Measurements from ENCODE around the gene RUNX1.

Gene RUNX1

DNA sequence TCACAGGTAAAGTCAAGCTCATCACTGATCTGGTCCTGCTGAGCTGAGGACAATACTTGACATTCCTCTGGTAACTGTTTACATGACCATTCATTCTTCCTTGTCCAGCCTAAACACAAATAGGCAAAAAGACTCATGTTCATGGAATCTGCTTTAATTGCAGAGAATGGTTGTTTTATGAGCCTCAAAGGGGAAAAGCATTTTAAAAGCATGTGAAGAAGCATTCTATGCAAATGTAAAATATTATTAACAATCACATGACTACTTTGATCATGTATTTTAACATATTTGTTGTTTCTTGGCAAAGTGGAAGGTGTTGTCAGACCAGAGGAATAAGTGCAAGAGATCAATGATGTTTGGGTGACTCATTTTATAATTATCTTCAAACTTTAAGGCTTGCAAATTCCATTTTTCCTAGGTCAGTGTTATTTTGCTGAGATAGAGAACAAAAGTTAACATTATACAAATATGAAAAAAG lies 133.7 kb downstream of the RUNX1 start:
- no peak for DNase-seq

GRCh38 chr21:34914239-34914638 lies 134.9 kb downstream of the RUNX1 start:
- DNase-seq, result no peak

- no peak for DNase-seq
Observed at GRCh38 chr21:34913811-34914210, 135.3 kb downstream of the RUNX1 start.

DNA sequence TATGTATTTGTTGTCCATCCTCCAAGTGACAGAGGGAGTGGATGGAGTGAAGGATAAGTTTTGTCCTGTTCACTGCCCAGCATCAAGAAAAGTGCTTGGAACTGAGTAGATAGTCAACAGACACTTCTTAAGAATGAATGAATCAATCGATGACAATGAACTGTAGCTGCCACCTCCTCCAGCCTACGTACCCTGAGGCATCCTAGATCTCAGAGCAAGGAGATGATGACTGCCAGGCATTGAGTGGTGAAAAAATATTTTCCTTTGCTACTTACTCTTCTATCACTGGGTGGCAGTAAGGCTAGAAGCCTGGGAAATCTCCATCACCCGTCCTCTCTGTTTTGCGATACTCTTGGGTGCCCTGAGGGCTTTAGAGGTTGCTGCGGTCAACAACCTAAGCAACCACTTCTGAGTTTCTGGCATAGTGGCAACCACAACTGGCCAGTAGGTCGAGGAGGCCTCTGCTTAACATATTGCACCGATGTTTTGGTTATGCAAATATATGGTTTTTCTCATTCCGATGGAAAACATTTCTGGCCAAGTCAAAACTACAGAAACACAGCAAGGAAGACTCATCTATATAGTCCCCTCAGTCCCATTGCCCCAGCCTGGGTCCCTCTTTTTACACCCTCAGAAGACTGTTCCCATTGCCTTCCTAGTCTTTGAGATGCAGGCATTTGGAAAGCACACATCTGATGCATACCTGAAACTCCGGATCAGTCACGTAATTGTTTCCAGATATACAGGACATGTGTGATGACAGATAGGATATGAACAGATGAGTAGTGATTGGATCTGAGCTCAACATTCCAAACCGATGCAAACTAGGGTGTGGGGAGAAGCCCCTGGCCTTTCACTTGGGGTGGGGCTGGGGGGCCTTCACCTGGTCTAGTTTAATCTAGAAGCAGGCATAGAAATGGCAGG lies 136.8 kb downstream of the RUNX1 start:
- no peak for DNase-seq

- no peak for DNase-seq
Observed at GRCh38 chr21:34911360-34911759, 137.7 kb downstream of the RUNX1 start.

DNA sequence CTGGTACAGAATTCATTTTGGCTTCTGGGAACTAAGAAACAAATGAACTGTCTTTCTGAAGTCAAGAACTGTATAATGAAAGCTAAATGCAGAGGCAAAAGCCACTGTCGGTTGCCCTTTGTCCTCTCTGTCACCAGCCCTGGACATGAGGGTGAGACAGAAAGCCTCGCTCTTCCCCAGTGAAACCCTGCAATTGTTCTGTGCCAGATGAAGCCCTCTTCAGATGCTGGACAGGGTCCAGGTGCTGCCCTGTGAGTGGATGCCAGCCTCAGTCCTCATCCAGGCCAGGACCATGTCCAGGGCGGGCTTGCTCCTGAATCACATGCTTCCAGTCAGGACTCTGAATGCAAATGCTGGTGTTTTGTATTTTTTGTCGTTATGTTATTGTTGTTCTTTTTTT lies 138.7 kb downstream of the RUNX1 start:
- no peak for DNase-seq

GRCh38 chr21:34909492-34910292 lies 139.4 kb downstream of the RUNX1 start:
- no peak for DNase-seq

DNA sequence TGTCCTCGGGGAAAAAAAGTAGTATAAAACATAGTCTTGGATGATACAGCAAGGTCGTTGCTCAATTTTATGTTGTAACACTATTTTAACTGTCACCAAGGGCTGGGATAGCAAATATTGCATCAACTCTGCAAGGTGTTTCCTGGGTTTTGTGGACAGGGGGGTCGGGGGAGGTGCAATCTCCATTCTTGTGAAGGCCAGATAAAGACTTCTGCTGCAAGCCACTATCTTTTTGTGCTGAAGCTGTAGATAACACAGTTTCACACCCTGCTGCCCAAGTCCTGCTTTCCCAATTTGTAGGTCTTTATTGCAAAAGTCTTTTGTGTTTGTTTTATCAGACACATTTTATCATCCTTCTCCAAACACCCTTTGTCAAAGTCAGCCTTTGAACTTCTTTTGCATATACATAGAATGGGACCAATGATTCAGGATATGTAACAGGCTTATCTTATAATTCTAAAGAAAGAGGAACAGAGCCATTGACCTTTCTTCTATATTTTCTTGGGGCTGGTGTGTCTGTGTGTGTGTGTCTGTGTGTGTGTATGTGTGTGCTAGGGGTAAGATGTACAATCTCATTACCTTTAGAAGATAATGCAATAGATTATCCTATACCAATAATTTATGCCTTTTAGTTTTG lies 140.6 kb downstream of the RUNX1 start:
- DNase-seq, result no peak

DNA sequence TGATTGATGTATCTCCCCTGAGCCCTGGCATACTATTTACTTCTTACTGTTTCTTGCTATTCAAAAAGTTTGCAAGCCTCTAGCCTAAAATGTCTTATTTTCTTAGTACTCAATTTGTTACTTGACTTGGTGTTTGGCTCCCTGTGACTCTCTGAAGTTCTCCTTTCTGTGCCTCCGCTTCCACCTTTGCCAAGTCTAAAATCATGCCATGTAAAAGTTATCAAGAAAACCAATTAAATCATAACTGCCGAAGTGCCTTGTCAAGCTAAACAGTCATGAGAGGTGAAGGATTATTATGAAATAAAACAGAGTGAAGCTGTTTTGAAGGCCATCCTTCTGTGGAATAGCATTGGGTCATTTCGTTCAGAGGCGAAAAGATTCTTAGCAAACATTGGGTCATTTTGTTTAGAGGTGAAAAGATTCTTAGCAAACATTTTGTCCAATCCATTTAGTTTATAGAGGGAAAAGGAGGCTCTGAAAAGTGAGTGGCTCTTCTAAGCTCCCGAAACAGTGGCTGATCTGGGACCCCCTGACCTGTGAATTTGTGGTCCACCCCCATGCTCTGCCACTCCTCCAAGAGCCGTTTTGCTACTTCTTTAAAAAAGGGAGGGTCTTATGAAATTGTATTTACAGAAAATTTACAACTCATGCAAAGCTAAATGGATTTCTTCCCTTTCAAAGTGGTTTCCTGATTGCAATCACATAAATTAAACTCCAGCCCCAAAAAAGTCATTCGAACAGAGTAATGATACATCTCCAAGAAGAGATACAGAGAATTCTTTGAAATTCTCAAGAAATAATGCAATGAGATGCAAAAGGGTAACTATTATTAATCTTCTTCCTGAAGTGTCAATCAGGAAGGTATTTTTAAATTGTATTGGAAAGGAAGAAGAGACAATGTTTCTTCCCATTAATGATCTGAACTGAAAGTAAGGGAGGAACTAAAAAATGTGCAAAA lies 141.4 kb downstream of the RUNX1 start:
- no peak for DNase-seq

DNA sequence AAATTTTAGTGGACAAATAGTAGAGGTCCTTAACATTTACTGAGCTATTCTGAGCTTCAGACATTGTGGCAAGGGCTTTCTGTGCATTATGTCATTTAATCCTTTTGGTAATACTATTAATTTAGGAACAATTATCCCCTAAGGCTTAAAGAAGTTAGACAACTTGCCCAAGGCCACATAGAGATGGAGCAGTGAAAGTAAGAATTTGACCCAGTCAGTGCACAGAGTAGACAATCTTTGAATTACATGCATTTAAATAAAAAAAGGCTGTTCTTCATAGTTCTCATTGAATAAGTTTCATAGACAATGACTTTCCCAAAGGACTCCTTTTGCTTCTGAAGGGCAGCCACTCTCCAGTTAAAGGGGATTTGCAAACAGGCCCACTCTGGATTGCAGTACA lies 142.7 kb downstream of the RUNX1 start:
- peak; percentile 46 for DNase-seq

DNA sequence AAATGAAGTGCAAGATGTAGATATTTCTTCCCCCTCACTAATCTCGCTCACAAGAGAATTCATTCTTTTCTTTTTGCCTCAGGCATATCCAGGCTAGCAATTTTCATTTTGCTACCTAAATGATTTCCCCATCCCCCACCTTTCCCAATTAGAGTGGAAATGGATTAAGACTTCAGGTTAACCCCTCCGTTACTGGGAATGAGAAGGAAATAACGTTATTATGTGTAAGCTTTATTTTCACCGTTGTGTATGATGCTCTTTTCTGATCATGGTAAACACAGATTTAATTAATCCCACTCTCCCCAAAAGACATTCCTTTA lies 143.9 kb downstream of the RUNX1 start:
- DNase-seq, result no peak

DNA sequence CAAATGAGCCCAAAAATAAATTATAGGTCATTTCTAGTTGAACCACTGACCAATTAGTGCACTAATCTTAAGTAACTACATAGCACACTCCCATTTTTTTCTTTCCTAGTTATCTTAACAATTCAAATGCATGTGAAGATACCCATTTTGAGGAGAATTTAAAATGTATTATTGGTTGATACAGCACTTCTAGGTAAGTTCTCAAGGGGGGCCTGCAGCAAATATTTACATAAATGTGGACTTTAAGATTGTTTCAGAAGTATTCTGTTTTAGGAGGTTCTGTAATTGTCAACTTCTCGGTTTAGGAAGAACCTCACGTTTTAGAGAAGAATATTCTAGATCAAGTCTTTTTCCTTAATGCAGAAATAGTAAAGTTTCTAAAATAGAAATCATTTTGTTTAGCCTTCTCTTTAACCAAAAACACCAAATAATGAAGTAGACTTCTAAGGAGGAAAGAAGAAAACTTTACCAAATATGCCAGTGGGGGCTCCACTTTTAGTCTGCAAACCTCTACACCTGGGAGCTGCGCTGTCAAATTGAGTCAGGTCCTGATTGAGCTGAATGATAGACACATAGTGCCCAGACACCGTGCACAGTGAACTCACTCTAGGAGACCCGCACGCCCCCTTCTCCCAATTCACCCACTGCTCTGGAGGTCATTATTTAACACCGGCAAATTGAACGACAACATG lies 144.4 kb downstream of the RUNX1 start:
- DNase-seq, result no peak

DNA sequence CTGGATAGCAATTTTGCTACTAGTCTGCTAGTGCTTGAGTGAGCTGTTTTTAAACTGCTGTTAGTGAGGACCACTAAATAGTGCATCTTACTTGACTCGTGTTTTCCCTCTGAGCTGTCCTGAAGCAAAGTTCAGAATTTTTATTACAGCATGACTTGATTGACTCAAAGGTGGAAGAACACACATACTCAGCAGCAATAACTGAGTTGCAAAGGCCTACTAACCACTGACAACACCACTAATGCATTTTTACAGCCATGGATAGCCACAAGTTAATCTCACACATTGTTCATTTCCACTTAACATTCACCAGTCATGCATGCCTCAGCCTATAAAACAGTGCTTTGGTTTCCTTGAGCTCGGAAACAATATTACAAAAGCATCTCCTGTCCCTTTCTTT lies 148.7 kb downstream of the RUNX1 start:
- DNase-seq, result no peak

- DNase-seq, result no peak
Observed at GRCh38 chr21:34899760-34900159, 149.3 kb downstream of the RUNX1 start.

- DNase-seq, result no peak
Observed at GRCh38 chr21:34899302-34899701, 149.8 kb downstream of the RUNX1 start.

DNA sequence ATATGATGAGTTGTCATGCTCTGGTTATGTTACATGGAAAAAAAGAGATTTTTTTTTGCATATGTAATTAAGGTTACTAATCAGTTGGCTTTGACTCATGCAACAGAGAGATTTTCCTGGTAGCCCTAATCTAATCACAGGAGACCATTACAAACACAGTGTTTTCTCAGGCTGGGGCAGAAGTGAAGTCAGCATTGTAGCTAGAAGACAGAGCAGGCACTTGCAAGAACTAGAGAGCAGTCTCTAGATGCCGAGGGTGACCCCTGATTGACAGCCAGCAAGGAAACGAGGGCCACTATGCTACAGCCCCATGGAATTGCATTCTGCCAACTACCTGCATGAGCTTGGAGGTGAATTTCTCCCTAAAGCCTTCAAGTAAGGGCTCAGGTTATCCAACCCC lies 151.3 kb downstream of the RUNX1 start:
- DNase-seq, result no peak

GRCh38 chr21:34894401-34894800 lies 154.7 kb downstream of the RUNX1 start:
- DNase-seq, result no peak

GRCh38 chr21:34892209-34892608 lies 156.9 kb downstream of the RUNX1 start:
- no peak for DNase-seq

DNA sequence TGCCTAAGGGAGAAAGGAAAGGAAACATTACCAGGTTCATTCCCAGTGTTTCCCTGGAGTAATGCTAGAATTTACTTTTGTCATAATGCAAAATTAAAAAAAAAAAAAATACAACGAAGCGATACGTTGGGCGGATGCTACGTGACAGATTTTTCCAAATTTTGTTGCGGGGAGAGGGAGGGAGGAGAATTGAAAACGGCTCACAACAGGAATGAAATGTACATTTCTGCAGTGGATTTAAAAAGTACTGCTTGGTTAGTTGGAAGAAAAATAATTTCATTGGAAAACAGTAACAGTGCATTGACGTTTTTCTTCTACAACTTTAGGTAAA lies 157.5 kb downstream of the RUNX1 start:
- DNase-seq, result no peak

DNA sequence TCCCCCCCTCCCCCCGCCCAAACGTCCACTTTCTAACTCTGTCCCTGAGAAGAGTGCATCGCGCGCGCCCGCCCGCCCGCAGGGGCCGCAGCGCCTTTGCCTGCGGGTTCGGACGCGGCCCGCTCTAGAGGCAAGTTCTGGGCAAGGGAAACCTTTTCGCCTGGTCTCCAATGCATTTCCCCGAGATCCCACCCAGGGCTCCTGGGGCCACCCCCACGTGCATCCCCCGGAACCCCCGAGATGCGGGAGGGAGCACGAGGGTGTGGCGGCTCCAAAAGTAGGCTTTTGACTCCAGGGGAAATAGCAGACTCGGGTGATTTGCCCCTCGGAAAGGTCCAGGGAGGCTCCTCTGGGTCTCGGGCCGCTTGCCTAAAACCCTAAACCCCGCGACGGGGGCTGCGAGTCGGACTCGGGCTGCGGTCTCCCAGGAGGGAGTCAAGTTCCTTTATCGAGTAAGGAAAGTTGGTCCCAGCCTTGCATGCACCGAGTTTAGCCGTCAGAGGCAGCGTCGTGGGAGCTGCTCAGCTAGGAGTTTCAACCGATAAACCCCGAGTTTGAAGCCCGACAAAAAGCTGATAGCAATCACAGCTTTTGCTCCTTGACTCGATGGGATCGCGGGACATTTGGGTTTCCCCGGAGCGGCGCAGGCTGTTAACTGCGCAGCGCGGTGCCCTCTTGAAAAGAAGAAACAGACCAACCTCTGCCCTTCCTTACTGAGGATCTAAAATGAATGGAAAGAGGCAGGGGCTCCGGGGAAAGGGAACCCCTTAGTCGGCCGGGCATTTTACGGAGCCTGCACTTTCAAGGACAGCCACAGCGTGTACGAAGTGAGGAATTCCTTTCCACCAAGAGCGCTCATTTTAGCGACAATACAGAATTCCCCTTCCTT lies 158.1 kb downstream of the RUNX1 start:
- DNase-seq, result no peak

GRCh38 chr21:34890470-34890723 lies 158.7 kb downstream of the RUNX1 start:
- DNase-seq, result no peak
